H9 (cell line): ENCODE measurements around the gene BARX1. TPM values are rescaled to one million over a fixed set of nuclear protein-coding genes. Genes with fewer than 3 reads are reported as not detected.

Experiments used
- DNase-seq: peaks from one replicate; pipeline ENCODE4 v3.0.0-alpha.2; 2017
- H2AFZ ChIP-seq: one replicate; pipeline ENCODE4 v1.6.1; 2013; ENCODE audit warnings: mild to moderate bottlenecking, low read length, control low read depth, moderate library complexity
- H2AK5ac ChIP-seq: 2 replicates; pipeline ENCODE4 v1.6.1; 2013; ENCODE audit warnings: low read length, control low read depth, mixed read lengths; ENCODE audit not compliant: insufficient read length
- H2BK120ac ChIP-seq: one replicate; pipeline ENCODE4 v1.6.1; 2013; ENCODE audit warnings: low read depth, mild to moderate bottlenecking, low read length, control low read depth, inconsistent platforms; ENCODE audit not compliant: poor library complexity, severe bottlenecking
- H2BK12ac ChIP-seq: 2 replicates; pipeline ENCODE4 v1.6.1; 2013; ENCODE audit warnings: low read length, control low read depth, mixed read lengths, low read depth; ENCODE audit not compliant: insufficient read length
- H2BK15ac ChIP-seq: 2 replicates; pipeline ENCODE4 v1.6.1; 2013; ENCODE audit warnings: low read depth, low read length, control low read depth
- H2BK20ac ChIP-seq: one replicate; pipeline ENCODE4 v1.6.1; 2013; ENCODE audit warnings: low read depth, mild to moderate bottlenecking, low read length, control low read depth, inconsistent platforms; ENCODE audit not compliant: poor library complexity, severe bottlenecking
- H2BK5ac ChIP-seq: 2 replicates; pipeline ENCODE4 v1.6.1; 2013; ENCODE audit warnings: low read length, control low read depth, mixed read lengths; ENCODE audit not compliant: insufficient read length
- H3K14ac ChIP-seq: 2 replicates; pipeline ENCODE4 v1.6.1; 2013; ENCODE audit warnings: low read length, control low read depth; ENCODE audit not compliant: insufficient read depth
- H3K18ac ChIP-seq: 2 replicates; pipeline ENCODE4 v1.6.1; 2013; ENCODE audit warnings: low read depth, mild to moderate bottlenecking, mixed read lengths, low read length, control low read depth; ENCODE audit not compliant: insufficient read length
- H3K23ac ChIP-seq: 2 replicates; pipeline ENCODE4 v1.6.1; 2013; ENCODE audit warnings: low read length, control low read depth, mixed read lengths, low read depth; ENCODE audit not compliant: insufficient read length
- H3K23me2 ChIP-seq: 2 replicates; pipeline ENCODE4 v1.6.1; 2013; ENCODE audit warnings: low read depth, mild to moderate bottlenecking, mixed read lengths, low read length, control low read depth; ENCODE audit not compliant: insufficient read length, poor library complexity, severe bottlenecking
- H3K27ac ChIP-seq: 2 replicates; pipeline ENCODE4 v1.5.1; 2013; ENCODE audit warnings: low read length, control low read depth, mixed read lengths, low read depth; ENCODE audit not compliant: insufficient read length
- H3K27me3 ChIP-seq: 2 replicates; pipeline ENCODE4 v1.6.1; 2013; ENCODE audit warnings: low read length, control low read depth, inconsistent platforms; ENCODE audit not compliant: insufficient read depth
- H3K4ac ChIP-seq: 2 replicates; pipeline ENCODE4 v1.6.1; 2013; ENCODE audit warnings: low read depth, mild to moderate bottlenecking, control low read depth, inconsistent platforms, low read length, moderate library complexity
- H3K4me1 ChIP-seq: 2 replicates; pipeline ENCODE4 v1.6.1; 2013; ENCODE audit warnings: low read length, control low read depth, inconsistent platforms; ENCODE audit not compliant: insufficient read depth
- H3K4me2 ChIP-seq: 2 replicates; pipeline ENCODE4 v1.6.1; 2013; ENCODE audit warnings: low read length, control low read depth, mixed read lengths; ENCODE audit not compliant: insufficient read length, insufficient read depth
- H3K56ac ChIP-seq: 2 replicates; pipeline ENCODE4 v1.6.1; 2013; ENCODE audit warnings: low read depth, mild to moderate bottlenecking, mixed read lengths, low read length, control low read depth; ENCODE audit not compliant: insufficient read length
- H3K79me1 ChIP-seq: 2 replicates; pipeline ENCODE4 v1.6.1; 2013; ENCODE audit warnings: low read depth, mild to moderate bottlenecking, moderate library complexity, low read length, control low read depth, inconsistent platforms; ENCODE audit not compliant: insufficient read depth, poor library complexity, severe bottlenecking
- H3K79me2 ChIP-seq: 2 replicates; pipeline ENCODE4 v1.6.1; 2013; ENCODE audit warnings: low read length, control low read depth, inconsistent platforms; ENCODE audit not compliant: insufficient read depth
- H3K9ac ChIP-seq: 2 replicates; pipeline ENCODE4 v1.6.1; 2013; ENCODE audit warnings: low read length, control low read depth, mixed read lengths; ENCODE audit not compliant: insufficient read length; ENCODE audit errors: extremely low read depth
- H3K9me3 ChIP-seq: one replicate; pipeline ENCODE4 v1.6.1; 2013; ENCODE audit warnings: low read depth, low read length, inconsistent platforms; ENCODE audit not compliant: control insufficient read depth
- H3T11ph ChIP-seq: one replicate; pipeline ENCODE4 v1.6.1; 2013; ENCODE audit warnings: mild to moderate bottlenecking, low read length, control low read depth, inconsistent platforms
- H4K20me1 ChIP-seq: one replicate; pipeline ENCODE4 v1.6.1; 2013; ENCODE audit not compliant: control insufficient read depth, insufficient read length, insufficient read depth
- H4K5ac ChIP-seq: 2 replicates; pipeline ENCODE4 v1.6.1; 2013; ENCODE audit warnings: low read depth, mild to moderate bottlenecking, mixed read lengths, low read length, control low read depth; ENCODE audit not compliant: insufficient read length
- H4K8ac ChIP-seq: replicated peaks from 2 replicates; pipeline ENCODE4 v1.6.1; 2013; ENCODE audit warnings: low read length, control low read depth, mixed read lengths, low read depth; ENCODE audit not compliant: insufficient read length
- H4K91ac ChIP-seq: 2 replicates; pipeline ENCODE4 v1.6.1; 2013; ENCODE audit warnings: low read depth, mild to moderate bottlenecking, moderate library complexity, mixed read lengths, low read length, control low read depth; ENCODE audit not compliant: insufficient read length
- H3K27ac Mint-ChIP-seq, 3 experiments: 2 replicates in 2 of 3; 3 replicates in 1 of 3; pipeline ENCODE4 v1.8.0; 2020 to 2021; ENCODE audit warnings: mixed read lengths in 3 of 3, mild to moderate bottlenecking in 1 of 3, moderate library complexity in 1 of 3
- H3K27me3 Mint-ChIP-seq: 2 replicates; pipeline ENCODE4 v1.8.0; 2021; ENCODE audit warnings: low read depth, mild to moderate bottlenecking, moderate library complexity, mixed read lengths
- H3K36me3 Mint-ChIP-seq, 3 experiments: 2 replicates in 2 of 3; 3 replicates in 1 of 3; pipeline ENCODE4 v1.8.0; 2020 to 2021; ENCODE audit warnings: low read depth in 3 of 3, mixed read lengths in 3 of 3; ENCODE audit not compliant: insufficient read depth in 1 of 3
- H3K4me1 Mint-ChIP-seq, 2 experiments: 2 replicates each; pipeline ENCODE4 v1.8.0; 2020; ENCODE audit warnings: mixed read lengths in 2 of 2
- H3K4me3 Mint-ChIP-seq, 2 experiments: 2 replicates in 1 of 2; 3 replicates in 1 of 2; pipeline ENCODE4 v1.8.0; 2020 to 2021; ENCODE audit warnings: mild to moderate bottlenecking in 2 of 2, mixed read lengths in 2 of 2, moderate library complexity in 1 of 2
- H3K9me3 Mint-ChIP-seq, 2 experiments: 2 replicates in 1 of 2; 3 replicates in 1 of 2; pipeline ENCODE4 v1.8.0; 2020; ENCODE audit warnings: mild to moderate bottlenecking in 2 of 2, mixed read lengths in 2 of 2, moderate library complexity in 1 of 2
- WGBS: extraction: QIAGEN DNeasy Blood & Tissue Kit; methylation state at CpG from one replicate; pipeline ENCODE4 v1.1.7; 2013; ENCODE audit warnings: missing lambda C conversion rate, low lambda C conversion rate, mixed read lengths; ENCODE audit not compliant: insufficient read length; ENCODE audit errors: extremely low coverage; 5-methylcytosine and 5-hydroxymethylcytosine counted together
- total RNA-seq: library from RNA; stranded (reverse); gene quantifications from 2 replicates; pipeline ENCODE4 v1.2.1, GENCODE V29; 2021
- TF ChIP-seq, protein P1 (sequence below): fragments of 200-600 bp; sonication (generic); conservative IDR thresholded peaks from 3 replicates; pipeline ENCODE4 v1.8.0; 2021; ENCODE audit warnings: antibody characterized with exemption, mild to moderate bottlenecking

Gene BARX1
- total RNA-seq, 1 experiment from 2014 or later = 1.2 TPM

GRCh38 chr9:93978551-93978950, 23.4 kb upstream of the BARX1 start:
- Histone ChIP-seq H4K20me1 (no peaks in the 10 kb centered on the region), H2BK120ac (no peak overlapping the region), H3K56ac (no peak overlapping the region), H2BK20ac (no peak overlapping the region), H3K4ac (no peak overlapping the region), H2BK15ac (no peak overlapping the region), H3K9me3 (no peaks in the 10 kb centered on the region), H3K4me2 (no peak overlapping the region), H3K27ac (no peak overlapping the region), H2BK5ac (no peak overlapping the region), H2AK5ac (no peak overlapping the region), H3K14ac (no peak overlapping the region), H3K79me1 (no peaks in the 10 kb centered on the region), H3T11ph (no peak overlapping the region), H3K23me2 (no peaks in the 10 kb centered on the region), H3K9ac (no peak overlapping the region), H3K23ac (no peak overlapping the region), H4K5ac (no peak overlapping the region), H2AFZ (no peak overlapping the region), H2BK12ac (no peak overlapping the region), H3K27me3 (no peaks in the 10 kb centered on the region; the same call in 1 of the 2 replicates), H4K91ac (no peak overlapping the region), H4K8ac (no peak overlapping the region), H3K18ac (no peak overlapping the region), H3K79me2 (no peaks in the 10 kb centered on the region), H3K4me1 (no peaks in the 10 kb centered on the region)
- peak overlapping the region in 1 of 3 experiments; percentile 80; a peak in 1 of 7 replicates for H3K27ac Mint-ChIP-seq
- TF ChIP-seq, protein P1, sequence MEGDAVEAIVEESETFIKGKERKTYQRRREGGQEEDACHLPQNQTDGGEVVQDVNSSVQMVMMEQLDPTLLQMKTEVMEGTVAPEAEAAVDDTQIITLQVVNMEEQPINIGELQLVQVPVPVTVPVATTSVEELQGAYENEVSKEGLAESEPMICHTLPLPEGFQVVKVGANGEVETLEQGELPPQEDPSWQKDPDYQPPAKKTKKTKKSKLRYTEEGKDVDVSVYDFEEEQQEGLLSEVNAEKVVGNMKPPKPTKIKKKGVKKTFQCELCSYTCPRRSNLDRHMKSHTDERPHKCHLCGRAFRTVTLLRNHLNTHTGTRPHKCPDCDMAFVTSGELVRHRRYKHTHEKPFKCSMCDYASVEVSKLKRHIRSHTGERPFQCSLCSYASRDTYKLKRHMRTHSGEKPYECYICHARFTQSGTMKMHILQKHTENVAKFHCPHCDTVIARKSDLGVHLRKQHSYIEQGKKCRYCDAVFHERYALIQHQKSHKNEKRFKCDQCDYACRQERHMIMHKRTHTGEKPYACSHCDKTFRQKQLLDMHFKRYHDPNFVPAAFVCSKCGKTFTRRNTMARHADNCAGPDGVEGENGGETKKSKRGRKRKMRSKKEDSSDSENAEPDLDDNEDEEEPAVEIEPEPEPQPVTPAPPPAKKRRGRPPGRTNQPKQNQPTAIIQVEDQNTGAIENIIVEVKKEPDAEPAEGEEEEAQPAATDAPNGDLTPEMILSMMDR = no peak
- no CpG with 5 or more reads among the region's 2 CpGs for WGBS
- peaks cover 2% of the 10 kb centered on the region in 2 experiments; a peak in 1 of 5 replicates for H3K9me3 Mint-ChIP-seq
- H3K27me3 Mint-ChIP-seq = peaks cover 8% of the 10 kb centered on the region
- peaks cover 0 to 2% of the 10 kb centered on the region in 2 experiments; a peak in 1 of 4 replicates for H3K4me1 Mint-ChIP-seq
- no peak overlapping the region for H3K4me3 Mint-ChIP-seq
- H3K36me3 Mint-ChIP-seq = peaks cover 0 to 3% (median 0%) of the 10 kb centered on the region in 3 experiments; a peak in 1 of 7 replicates
- DNase-seq = no peak
